ENCODE data around the gene SCARF2. TPM values are rescaled to one million over a fixed set of nuclear protein-coding genes. Genes with fewer than 3 reads are reported as not detected.
A peak's percentile ranks its signal among the peaks of the same experiment; 100 is the strongest.

Gene SCARF2
- total and polyA plus RNA-seq, 2 of the 8 experiments (the other 6 are each of a cell fraction or from before 2014, with no cell fraction given) = 4.2 to 9.8 TPM

DNA sequence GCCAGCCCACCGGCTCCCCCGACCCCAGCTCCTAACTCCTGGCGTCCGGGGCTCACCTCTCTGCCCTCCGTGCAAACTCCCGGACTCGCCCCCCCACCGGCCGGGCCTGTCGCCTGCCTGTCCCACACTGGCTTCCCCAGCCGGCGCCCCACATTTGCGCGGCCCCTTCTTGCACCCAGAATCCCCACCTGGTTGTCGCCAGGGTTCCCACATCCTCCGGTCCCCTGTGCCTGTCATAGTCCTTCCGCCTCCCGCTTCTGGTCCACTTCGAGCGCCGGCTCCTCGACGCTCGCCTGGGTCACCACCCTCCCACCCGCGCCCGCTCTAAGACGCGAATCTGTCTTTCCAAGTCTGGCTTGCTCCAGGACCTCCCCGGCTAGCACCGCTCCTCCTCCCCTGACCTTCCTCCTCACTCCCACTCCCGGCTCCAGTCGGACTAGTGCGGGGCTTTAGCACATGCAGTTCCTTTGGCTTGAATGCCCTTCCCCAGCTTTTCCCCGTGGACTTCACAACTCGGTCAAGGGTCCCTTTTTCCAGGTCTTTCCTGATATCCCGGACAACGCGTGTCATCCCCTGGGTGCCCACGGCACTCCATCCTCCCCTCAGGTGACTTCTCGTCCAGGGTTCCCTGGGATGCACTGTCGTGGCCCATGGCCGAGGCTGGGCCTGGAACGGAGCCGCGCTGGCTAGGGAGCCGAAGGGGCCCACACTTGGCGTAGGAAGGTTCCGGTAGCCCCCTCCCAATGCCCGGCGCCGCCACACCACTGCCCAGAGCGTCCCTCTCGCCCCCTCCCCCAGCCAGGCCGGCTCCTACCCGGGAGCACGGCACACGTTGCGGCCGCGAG lies 635 bp downstream of the SCARF2 start:
- WGBS, 2 experiments (ENCODE audit: extremely low coverage in 1 of 2, insufficient coverage in 1 of 2, insufficient read length in 1 of 2, insufficient replicate concordance in 2 of 2, low coverage in 1 of 2, low lambda C conversion rate in 2 of 2, missing lambda C conversion rate in 1 of 2) = 5% methylated on average over 61 of the region's 61 CpGs; no CpG with 5 or more reads in 1 of the 2 experiments
- peak overlapping the region; percentile 86 to 90 for H3K4me2 ChIP-seq (ENCODE audit: insufficient read depth in 1 of 2, low read depth in 2 of 2, low read length in 2 of 2)
- H4K91ac ChIP-seq (replicated peaks; ENCODE audit: insufficient read length, low read length) = peak overlapping the region; percentile 63
- no peak overlapping the region for H3K23ac ChIP-seq (ENCODE audit: insufficient read length)
- H3K36me3 ChIP-seq (ENCODE audit: control insufficient read depth in 2 of 4, insufficient read depth in 4 of 4, low read length in 3 of 4) = peaks cover 0 to 3% (median 0%) of the 10 kb centered on the region in 4 experiments; a peak in 1 of 8 replicates
- H3K4me1 ChIP-seq (replicated peaks in 1 of 4; ENCODE audit: control insufficient read depth in 3 of 4, insufficient read depth in 4 of 4, low read length in 3 of 4) = peaks cover 0 to 15% (median 6%) of the 10 kb centered on the region in 4 experiments; a peak in 5 of 7 replicates
- no peak overlapping the region for H3K56ac ChIP-seq (replicated peaks; ENCODE audit: insufficient read length, low read depth, low read length)
- no peak overlapping the region for H3K27ac ChIP-seq (ENCODE audit: low read depth, low read length)
- no peak overlapping the region for H2BK120ac ChIP-seq (replicated peaks; ENCODE audit: low read depth, low read length)
- peaks cover 18 to 69% (median 57%) of the 10 kb centered on the region in 4 experiments for H3K27me3 ChIP-seq (replicated peaks in 1 of 4; ENCODE audit: control insufficient read depth in 3 of 4, extremely low read depth in 1 of 4, insufficient read depth in 3 of 4, low read length in 3 of 4)
- peak overlapping the region; percentile 7 for H4K5ac ChIP-seq (ENCODE audit: insufficient read length, low read depth, low read length)
- H2AK5ac ChIP-seq (ENCODE audit: low read depth, low read length) = no peak overlapping the region
- peak overlapping the region; percentile 44 to 78 (median 52) for H3K4me3 ChIP-seq (ENCODE audit: extremely low read depth in 1 of 4, insufficient read depth in 2 of 4, low read depth in 3 of 4, low read length in 4 of 4)
- H3K79me1 ChIP-seq (ENCODE audit: low read depth, low read length) = peaks cover 2% of the 10 kb centered on the region; the same call in 1 of the 2 replicates
- peaks cover 13 to 31% of the 10 kb centered on the region in 2 experiments for H4K20me1 ChIP-seq (replicated peaks in 1 of 2; ENCODE audit: control insufficient read depth in 1 of 2, insufficient read depth in 2 of 2, low read length in 2 of 2)
- H2AFZ ChIP-seq (ENCODE audit: low read length) = no peak overlapping the region
- ChIA-PET CTCF (ENCODE audit: partially characterized antibody) (interaction anchor here (0.8 kb wide), 1 partner anchor 30 kb away, joined by 4 read pairs; no protein-coding TSS in a partner anchor), POLR2A (ENCODE audit: partially characterized antibody) (interaction anchor here (0.8 to 1.5 kb wide), 2 partner anchors 11 to 12 kb away, joined by 3 to 4 read pairs; no protein-coding TSS in a partner anchor)
- no peaks in the 10 kb centered on the region for H3K9me3 ChIP-seq (ENCODE audit: insufficient read depth in 2 of 2, low read depth in 1 of 2, low read length in 1 of 2)
- peaks cover 17% of the 10 kb centered on the region; the same call in 1 of the 2 replicates for H3K23me2 ChIP-seq (ENCODE audit: low read depth, low read length)
- peak overlapping the region; percentile 62 for H3K18ac ChIP-seq (ENCODE audit: extremely low read depth, low read length)
- H2BK15ac ChIP-seq (ENCODE audit: low read length) = no peak overlapping the region
- FAIRE-seq = no peak
- H4K8ac ChIP-seq (ENCODE audit: extremely low read depth, insufficient read depth, low read length) = no peak overlapping the region
- DNase-seq (ENCODE audit: low read depth in 1 of 2, low spot score in 2 of 2) = peak in 1 of 2 experiments; percentile 62
- 0 out of 2 replicates have a peak overlapping the region, but pooled peaks have one; percentile 39 for H2BK12ac ChIP-seq (ENCODE audit: low read depth, low read length)
- no peaks in the 10 kb centered on the region for H3K79me2 ChIP-seq (ENCODE audit: control insufficient read depth in 1 of 2, insufficient read depth in 2 of 2, low read length in 2 of 2)
- peak overlapping the region; percentile 83 for H3K4ac ChIP-seq (replicated peaks; ENCODE audit: insufficient read length, low read depth, low read length)
- no peak overlapping the region for H2BK5ac ChIP-seq (ENCODE audit: low read depth, low read length)
- H2BK20ac ChIP-seq (ENCODE audit: low read length) = no peak overlapping the region
- H3K9ac ChIP-seq (replicated peaks in 1 of 4; ENCODE audit: extremely low read depth in 1 of 4, low read depth in 3 of 4, low read length in 3 of 4) = peak overlapping the region in 1 of 4 experiments; percentile 42; a peak in 3 of 7 replicates
- H3K14ac ChIP-seq (ENCODE audit: insufficient read length) = no peak overlapping the region
- TF ChIP-seq KDM4A (IDR thresholded peaks at IDR 0.05; ENCODE audit: low read depth, low read length, severe bottlenecking) (peak; percentile 25), SIX5 (IDR thresholded peaks at IDR 0.05; ENCODE audit: low read depth, low read length) (no peak), CEBPB (IDR thresholded peaks at IDR 0.05; ENCODE audit: low read depth, low read length) (no peak), SUZ12 (IDR thresholded peaks at IDR 0.05; ENCODE audit: low read length) (peak; percentile 74), NANOG (IDR thresholded peaks at IDR 0.05; ENCODE audit: insufficient read depth, low read depth, low read length, poor library complexity, severe bottlenecking) (no peak), CTBP2 (IDR thresholded peaks at IDR 0.05; ENCODE audit: borderline replicate concordance, insufficient read depth, insufficient read length, low read length) (no peak), SIN3A (conservative IDR thresholded peaks at IDR 0.05 in 1 of 2, IDR thresholded peaks at IDR 0.05 in 1 of 2; ENCODE audit: low read depth in 1 of 2, low read length in 2 of 2) (no peak), MAFK (IDR thresholded peaks at IDR 0.05; ENCODE audit: low read depth, low read length) (no peak), NRF1 (IDR thresholded peaks at IDR 0.05; ENCODE audit: low read depth, low read length) (no peak)
- TF ChIP-seq, protein P1, sequence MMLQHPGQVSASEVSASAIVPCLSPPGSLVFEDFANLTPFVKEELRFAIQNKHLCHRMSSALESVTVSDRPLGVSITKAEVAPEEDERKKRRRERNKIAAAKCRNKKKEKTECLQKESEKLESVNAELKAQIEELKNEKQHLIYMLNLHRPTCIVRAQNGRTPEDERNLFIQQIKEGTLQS (IDR thresholded peaks at IDR 0.05; ENCODE audit: insufficient read depth, low read depth, low read length) = no peak
